ENCODE measurements around the gene MMEL1.

DNA sequence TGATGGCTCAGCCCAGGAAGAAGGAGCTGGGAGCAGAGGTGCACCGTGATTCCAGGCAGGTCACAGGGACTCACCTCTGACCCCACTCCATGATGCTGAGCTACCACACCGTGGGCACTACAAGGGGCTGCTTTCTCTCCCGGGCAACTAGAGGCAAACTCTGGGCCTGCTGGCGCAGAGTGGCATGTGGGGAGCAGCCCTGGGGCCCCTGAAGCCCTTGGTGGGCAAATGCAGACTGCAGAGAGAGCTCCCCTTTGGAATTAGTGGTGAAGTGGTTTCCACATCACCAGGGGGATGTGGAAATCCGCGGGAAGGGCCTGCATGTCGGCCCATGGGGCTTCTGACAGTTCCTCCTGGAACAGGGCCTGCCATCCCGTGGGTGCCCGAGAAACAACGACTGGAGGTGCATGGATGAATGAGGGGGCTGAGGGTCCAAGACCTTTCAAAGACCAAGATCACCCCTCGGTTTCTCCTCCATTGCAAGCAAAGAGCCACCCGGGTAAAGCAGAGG, 11.8 kb upstream of the MMEL1 start:
- TF ChIP-seq CTCF (conservative IDR thresholded peaks at IDR 0.05; ENCODE audit: low read depth, low read length) (no peak), EZH2phosphoT487 (IDR thresholded peaks at IDR 0.05; ENCODE audit: borderline replicate concordance, low read length) (no peak)
